Measurements from ENCODE around the gene SIPA1L3. TPM values are rescaled to one million over a fixed set of nuclear protein-coding genes. Genes with fewer than 3 reads are reported as not detected.

Gene SIPA1L3
- total RNA-seq, 1 donor from 2014 or later: 3.4 TPM

DNA sequence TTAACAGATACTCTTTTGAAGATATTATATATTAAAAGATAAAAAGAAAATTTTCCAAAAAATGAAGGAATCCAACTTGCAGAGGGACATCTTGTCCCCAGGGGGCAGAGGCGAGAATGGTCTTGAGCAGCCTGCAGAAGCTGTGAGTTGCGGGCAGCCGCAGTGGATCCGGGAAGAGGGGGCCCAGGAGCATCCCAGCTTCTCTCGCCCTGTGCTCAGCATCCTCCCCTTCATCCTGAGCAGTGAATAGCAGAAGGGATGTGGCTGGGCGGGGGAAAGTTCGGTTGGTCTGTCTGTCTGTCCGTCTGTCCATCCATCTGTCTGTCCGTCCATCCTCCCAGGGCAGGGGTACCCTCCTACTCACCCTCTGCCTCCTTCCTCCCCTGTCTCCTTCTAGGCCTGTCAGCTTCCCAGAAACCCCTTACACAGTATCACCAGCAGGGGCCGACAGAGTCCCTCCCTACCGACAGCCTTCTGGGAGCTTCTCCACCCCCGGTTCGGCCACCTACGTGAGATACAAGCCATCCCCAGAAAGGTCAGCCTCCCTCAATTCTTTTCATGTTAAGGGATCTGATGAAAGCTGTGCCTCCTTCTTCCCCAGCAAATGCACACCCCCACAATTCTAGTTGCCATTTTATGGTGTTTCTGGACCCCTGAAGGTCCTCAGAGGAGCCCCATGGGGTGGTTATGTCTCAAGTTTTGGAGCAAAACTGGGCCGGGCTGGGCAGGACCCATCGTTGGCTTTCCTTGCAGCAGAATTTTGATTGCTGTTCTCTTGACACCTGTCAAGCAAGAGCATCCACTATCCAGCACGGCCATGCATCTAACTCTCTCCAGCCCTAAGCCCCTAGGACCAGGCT lies 235.4 kb downstream of the SIPA1L3 start:
- Histone ChIP-seq H3K36me3 (ENCODE audit: control insufficient read depth, insufficient read depth, low read length) (peaks cover 8% of the 10 kb centered on the region), H3K27me3 (ENCODE audit: control insufficient read depth, insufficient read depth, low read length) (no peaks in the 10 kb centered on the region), H3K4me3 (ENCODE audit: low read depth, low read length) (no peak overlapping the region)
- TF ChIP-seq, protein P1, sequence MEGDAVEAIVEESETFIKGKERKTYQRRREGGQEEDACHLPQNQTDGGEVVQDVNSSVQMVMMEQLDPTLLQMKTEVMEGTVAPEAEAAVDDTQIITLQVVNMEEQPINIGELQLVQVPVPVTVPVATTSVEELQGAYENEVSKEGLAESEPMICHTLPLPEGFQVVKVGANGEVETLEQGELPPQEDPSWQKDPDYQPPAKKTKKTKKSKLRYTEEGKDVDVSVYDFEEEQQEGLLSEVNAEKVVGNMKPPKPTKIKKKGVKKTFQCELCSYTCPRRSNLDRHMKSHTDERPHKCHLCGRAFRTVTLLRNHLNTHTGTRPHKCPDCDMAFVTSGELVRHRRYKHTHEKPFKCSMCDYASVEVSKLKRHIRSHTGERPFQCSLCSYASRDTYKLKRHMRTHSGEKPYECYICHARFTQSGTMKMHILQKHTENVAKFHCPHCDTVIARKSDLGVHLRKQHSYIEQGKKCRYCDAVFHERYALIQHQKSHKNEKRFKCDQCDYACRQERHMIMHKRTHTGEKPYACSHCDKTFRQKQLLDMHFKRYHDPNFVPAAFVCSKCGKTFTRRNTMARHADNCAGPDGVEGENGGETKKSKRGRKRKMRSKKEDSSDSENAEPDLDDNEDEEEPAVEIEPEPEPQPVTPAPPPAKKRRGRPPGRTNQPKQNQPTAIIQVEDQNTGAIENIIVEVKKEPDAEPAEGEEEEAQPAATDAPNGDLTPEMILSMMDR (IDR thresholded peaks at IDR 0.05; ENCODE audit: insufficient read depth, low read length, severe bottlenecking): peak; percentile 87
- peak; percentile 49 for DNase-seq (ENCODE audit: low read depth)
- FAIRE-seq: no peak

DNA sequence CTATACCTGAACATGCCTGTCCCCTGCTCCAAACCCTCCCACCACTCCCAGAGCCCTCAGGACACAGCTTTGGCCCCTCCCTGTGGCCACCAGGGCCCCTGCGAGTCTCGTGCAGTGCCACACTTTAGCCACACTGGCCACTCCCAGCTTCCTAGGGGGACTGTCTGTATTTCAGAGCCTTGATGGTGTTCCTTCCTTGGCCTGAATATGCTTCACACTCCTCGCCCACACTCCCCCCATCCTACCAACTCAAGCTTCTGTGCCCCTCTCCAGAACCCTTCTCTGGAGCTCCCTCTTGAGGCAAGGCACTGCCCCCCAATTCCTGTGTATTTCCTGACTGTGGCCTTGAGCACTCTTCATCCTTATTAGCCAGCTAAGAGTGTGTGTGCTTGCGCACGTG lies 236.8 kb downstream of the SIPA1L3 start:
- no peak for FAIRE-seq
- TF ChIP-seq, protein P1 (IDR thresholded peaks at IDR 0.05; ENCODE audit: insufficient read depth, low read length, severe bottlenecking): no peak
- H3K27me3 ChIP-seq (ENCODE audit: control insufficient read depth, insufficient read depth, low read length): no peaks in the 10 kb centered on the region
- no peak overlapping the region for H3K4me3 ChIP-seq (ENCODE audit: low read depth, low read length)
- no peak for DNase-seq (ENCODE audit: low read depth)
- peaks cover 8% of the 10 kb centered on the region for H3K36me3 ChIP-seq (ENCODE audit: control insufficient read depth, insufficient read depth, low read length)

- Histone ChIP-seq H3K36me3 (ENCODE audit: control insufficient read depth, insufficient read depth, low read length) (peaks cover 9% of the 10 kb centered on the region), H3K27me3 (ENCODE audit: control insufficient read depth, insufficient read depth, low read length) (no peaks in the 10 kb centered on the region), H3K4me3 (ENCODE audit: low read depth, low read length) (no peak overlapping the region)
- FAIRE-seq (no peak), DNase-seq (ENCODE audit: low read depth) (no peak)
- TF ChIP-seq, protein P1 (IDR thresholded peaks at IDR 0.05; ENCODE audit: insufficient read depth, low read length, severe bottlenecking): no peak
Measured at GRCh38 chr19:38144667-38145066, 237.7 kb downstream of the SIPA1L3 start.

DNA sequence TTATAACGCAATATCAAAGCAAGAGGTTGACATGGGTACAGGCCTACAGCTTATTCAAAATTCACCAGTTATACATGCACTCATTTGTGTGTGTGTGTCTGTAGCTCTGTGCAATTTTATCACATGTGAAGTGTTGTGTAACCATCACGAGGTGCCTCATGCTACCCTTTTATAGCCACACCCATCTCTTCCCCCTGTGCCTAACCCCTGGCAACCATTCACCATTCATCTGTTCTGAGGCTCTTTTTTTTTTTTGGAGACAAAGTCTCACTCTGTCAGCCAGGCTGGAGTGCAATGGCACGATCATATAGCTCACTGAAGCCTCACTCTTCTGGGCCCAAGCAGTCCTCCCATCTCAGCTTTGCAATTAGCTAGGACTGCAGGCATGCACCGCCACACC lies 238.6 kb downstream of the SIPA1L3 start:
- H3K4me3 ChIP-seq (ENCODE audit: low read depth, low read length): no peak overlapping the region
- TF ChIP-seq, protein P1 (IDR thresholded peaks at IDR 0.05; ENCODE audit: insufficient read depth, low read length, severe bottlenecking): no peak
- DNase-seq (ENCODE audit: low read depth) (no peak), FAIRE-seq (peak; percentile 60)
- peaks cover 10% of the 10 kb centered on the region for H3K36me3 ChIP-seq (ENCODE audit: control insufficient read depth, insufficient read depth, low read length)
- no peaks in the 10 kb centered on the region for H3K27me3 ChIP-seq (ENCODE audit: control insufficient read depth, insufficient read depth, low read length)

GRCh38 chr19:38148337-38148736 lies 241.3 kb downstream of the SIPA1L3 start:
- Histone ChIP-seq H3K27me3 (ENCODE audit: control insufficient read depth, insufficient read depth, low read length) (no peaks in the 10 kb centered on the region), H3K4me3 (ENCODE audit: low read depth, low read length) (no peak overlapping the region), H3K36me3 (ENCODE audit: control insufficient read depth, insufficient read depth, low read length) (peaks cover 11% of the 10 kb centered on the region)
- FAIRE-seq: no peak
- DNase-seq (ENCODE audit: low read depth): no peak
- TF ChIP-seq, protein P1 (IDR thresholded peaks at IDR 0.05; ENCODE audit: insufficient read depth, low read length, severe bottlenecking): no peak
